ENCODE data around the gene POLDIP2.

- TF ChIP-seq CTCF (IDR thresholded peaks at IDR 0.05; ENCODE audit: insufficient read depth, low read length, poor library complexity, severe bottlenecking) (no peak), EZH2phosphoT487 (conservative IDR thresholded peaks at IDR 0.05; ENCODE audit: low read length) (no peak)
These were observed 39.2 kb downstream of the POLDIP2 start for GRCh38 chr17:28317966-28318758.
